D341Med (cell line): ENCODE results near the gene MTMR4.
A peak's percentile ranks its signal among the peaks of the same experiment; 100 is the strongest.
"Not testable (repeated sequence)": the region's sequence is repeated elsewhere in the genome, so short reads cannot be mapped to it uniquely, and the experiment has no call there.

Source experiments
- DNase-seq: peaks from one replicate; pipeline ENCODE4 v3.0.0; 2012; ENCODE audit warnings: low spot score

Gene MTMR4

DNA sequence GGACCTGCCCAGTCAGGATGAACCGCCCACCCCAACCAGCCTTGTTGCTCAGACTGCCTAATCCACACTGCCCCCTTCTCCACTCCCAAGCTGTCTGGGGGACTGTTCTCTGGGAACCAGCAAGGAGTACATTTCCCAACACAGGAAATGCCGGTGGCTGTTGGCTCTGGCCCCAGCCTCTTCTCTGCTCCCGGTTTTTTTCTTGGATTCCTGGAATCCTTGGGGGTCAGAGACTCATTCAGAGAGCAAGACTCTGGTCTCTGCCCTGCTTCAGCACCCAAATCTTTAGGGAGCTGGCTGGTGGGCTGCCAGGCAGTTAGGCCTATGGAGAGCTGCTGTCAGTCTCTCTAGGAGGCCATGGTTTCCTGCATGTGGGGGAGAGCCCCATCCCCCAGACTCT, 10.8 kb upstream of the MTMR4 start:
- DNase-seq, result no peak

DNA sequence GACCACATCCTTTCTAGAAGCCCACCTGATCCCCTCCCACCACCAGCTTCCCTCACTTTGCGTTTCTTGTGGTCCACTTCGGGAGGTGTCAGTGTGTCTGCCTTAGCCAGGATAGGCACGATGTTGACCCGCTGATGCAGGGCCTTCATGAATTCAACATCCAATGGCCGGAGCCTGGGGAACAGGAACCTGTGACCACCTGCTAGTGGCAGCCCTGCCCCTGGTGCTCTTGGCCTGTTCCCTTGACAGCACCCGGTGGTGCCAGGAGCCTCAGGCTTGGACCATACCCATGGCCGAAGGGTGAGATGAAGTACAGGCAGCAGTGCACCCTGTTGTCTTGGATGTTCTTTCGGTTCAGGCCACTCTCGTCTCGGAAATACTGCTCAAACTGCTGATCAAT, 7.2 kb upstream of the MTMR4 start:
- DNase-seq, result no peak

DNA sequence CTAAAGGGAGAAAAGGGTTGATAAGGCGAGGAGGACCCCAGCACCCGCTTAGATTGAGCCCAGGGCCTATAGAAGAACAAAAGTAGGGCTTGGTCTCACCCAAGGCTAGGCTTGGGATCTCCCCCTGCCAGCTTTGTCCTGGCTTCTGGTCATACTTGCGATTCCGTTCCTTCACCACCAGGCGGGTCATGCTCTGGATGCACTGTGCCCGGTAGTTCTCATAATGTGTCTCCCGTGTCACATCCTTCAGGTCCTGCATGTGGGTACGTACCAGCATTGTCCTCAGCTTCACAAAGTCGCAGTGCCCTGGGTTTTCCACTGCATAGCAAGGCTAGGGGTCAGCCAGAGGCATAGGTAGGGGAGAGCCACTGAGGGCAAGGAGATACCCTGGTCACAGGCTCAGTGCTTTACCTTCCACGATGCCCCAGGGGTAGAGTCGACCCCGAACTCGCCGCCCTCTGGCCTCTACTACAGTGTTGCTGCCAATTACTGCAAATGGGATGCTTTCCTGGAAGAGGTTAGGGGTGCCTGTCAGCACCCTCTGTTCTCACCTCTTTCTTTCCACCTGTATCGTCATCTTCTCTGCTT, 6.5 kb upstream of the MTMR4 start:
- DNase-seq, result peak; percentile 66

DNA sequence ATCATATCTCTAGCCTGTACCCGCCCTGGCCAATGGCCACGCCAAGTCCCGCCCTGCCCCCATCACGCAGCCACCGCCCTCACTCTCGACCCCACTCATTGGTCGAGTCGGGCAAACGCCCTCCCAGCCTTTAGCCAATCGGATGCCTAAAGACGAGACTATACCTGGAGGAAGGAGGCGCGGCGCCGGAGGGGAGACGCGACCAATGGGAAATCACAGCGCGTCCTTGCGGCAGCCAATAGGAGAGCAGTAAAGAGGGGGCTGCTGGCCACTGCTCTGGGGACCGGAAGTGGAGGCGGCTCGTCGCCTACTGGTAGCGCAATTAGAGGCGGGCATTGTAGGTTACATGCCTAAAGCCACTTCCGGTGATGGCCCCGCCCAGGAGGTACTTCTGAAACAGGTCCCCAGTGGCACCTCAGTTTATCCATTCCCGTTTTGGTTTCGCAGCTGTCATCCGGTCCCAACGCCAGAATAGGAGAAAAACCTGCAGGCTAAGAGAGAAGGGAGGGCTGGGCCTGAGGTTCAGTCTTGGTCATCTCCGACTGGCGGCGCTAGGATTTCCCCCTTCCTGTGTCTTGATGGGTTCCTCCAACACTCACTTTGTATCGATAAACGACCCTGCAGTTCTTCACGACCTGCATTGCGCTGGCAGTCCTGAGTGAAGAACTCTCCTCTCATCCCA, 3.6 kb upstream of the MTMR4 start:
- DNase-seq, result peak; percentile 99

DNA sequence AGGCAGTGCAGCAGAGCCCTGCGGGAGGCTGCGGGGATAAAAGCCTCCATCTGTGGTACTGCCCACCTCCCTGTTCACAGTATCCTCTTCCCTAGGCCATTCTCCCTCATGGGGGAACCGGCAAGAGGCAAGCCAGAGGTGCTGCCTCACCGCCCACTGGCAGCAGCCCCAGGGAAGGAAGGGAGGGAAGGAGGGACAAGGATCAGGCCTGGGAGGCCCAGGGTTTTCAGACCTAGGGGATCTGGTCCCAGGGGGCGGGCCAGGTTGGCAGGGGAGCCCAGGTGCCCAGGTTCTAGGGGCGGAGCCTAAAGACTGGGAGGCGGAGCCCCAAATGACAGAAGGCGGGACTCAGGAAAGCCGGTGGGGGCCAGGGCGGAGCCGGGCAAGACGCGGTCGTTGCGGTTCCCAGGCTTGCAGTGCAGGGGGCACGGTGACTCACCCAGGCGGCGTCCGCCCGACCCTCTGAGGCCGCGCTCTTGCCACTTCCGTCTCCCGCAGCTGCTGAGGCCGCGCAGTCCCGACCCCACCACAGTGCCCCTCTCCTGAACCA, 3.0 kb upstream of the MTMR4 start:
- DNase-seq, result no peak

DNA sequence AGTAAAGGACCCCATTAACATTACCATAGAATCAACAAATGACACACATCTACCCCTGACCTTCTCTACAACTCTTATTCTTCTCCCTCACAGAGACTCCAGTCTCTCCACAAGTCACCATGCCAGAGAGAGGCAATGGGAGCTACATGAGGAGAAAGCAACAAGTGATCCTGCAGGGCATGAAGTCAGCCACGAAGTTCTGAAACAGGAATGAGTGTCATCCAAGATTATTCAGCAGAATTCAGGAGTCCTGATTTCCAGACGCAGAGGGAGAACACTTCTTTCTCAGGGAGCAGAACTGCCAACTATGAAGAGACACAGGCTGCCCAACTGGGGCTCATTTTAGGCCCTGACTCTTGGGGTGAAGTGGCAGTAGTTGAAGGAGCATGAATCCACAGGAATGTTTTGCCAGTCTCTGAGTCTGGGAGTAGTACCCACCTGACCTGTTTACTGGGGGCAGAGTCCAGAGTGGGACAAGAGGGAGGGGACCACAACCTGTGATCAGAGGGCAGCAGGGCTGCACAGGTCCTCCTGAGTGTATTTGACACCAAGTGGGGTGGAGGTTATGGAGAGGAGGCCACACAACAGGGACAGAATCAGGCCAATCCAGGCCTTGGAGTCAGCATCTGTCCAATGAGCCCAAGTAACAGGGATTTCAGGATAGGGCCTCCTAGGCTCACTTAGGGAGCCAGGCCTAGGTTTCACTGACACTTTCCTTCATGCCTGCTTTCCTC, 2.4 kb upstream of the MTMR4 start:
- DNase-seq, result no peak

DNA sequence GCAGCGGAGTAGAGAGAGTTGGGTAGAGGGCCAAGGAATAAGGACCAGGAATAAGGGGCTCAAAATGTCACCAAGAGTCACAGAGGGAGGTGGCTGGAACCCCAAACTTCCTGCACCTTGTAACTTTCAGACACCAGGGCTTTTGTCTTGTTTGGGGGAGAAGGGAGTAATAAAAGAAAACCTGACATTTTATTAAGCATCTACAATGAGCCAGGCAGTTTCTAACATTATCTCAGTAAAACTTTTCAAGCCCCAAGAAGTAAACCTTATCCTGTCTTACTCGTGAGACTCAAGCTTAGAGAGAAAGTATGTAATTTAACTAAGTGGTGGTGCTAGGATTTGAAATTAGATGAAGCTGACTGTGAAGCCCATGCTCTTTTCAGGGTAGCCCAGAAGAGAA, 848 bp upstream of the MTMR4 start:
- DNase-seq, result no peak

DNA sequence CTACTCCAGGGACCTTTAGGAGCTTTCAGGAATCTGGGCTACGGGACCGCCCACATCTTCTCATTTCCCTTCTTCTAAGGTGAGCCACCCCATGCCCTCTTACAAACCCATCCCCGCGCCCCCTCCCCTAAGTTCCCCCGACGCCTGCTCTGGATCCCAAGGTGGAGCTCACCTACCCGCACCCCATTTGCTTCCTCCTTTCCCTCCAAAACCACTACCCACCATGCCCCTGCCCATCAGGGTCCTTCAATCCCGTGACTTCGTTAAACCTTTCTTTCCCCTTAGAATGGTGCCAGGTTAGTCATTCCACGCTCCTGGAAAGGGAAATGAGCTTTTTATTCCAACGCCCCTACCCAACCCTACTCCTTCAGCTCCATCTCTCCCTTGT, 326 bp upstream of the MTMR4 start:
- DNase-seq, result no peak

DNA sequence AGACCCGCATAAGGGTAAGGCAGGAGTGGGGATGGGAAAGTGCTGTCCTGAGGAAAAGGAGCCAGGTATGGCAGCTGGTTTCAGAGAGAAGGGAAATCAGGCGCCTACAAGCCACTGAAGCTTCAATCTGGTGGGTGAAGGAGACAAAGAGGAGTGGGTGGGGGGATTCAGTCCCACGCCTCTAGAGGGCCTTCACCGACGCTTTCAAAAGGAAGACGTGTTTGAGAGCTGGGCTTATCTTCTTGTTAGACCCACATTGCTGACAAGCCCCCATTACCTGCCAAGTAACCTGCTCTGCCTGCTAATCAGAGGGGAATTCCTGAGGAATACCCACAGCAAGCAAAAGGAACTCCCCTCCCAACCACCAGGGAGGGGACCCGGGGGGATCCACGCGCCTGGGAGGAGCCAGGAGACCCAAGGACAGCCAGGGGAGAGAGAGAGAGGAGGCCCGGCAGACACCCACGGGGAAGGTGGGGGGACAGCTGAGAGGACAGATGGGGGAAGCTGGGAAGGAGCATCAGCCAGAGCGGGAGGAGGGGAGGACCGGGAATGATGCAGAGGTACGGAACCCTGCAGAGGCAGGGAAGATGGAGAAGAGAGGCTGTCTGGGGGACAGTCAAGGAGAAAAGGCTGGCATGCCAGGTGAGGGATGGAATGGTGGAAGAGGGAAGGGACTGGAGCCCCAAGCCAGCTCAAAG, 1.0 kb downstream of the MTMR4 start:
- DNase-seq, result peak; percentile 66

DNA sequence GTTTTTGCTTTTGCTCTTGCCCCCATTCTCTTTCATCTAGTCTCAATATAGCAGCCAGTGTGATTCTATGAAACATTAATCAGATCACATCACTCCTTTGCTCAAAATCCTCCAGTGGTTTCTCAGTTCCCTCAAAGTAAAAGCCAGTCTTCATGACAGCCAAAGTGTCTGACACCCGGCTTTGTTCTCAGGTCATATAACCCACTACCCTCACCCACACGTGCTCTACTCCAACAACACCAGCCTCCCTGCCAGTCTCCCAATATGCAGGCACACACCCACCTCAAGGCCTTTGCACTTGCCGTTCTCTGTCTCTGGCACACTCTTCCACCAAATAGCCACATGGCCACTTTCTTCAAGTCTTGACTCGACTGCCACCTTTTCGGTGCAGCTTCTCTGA, 4.4 kb downstream of the MTMR4 start:
- DNase-seq, result no peak

DNA sequence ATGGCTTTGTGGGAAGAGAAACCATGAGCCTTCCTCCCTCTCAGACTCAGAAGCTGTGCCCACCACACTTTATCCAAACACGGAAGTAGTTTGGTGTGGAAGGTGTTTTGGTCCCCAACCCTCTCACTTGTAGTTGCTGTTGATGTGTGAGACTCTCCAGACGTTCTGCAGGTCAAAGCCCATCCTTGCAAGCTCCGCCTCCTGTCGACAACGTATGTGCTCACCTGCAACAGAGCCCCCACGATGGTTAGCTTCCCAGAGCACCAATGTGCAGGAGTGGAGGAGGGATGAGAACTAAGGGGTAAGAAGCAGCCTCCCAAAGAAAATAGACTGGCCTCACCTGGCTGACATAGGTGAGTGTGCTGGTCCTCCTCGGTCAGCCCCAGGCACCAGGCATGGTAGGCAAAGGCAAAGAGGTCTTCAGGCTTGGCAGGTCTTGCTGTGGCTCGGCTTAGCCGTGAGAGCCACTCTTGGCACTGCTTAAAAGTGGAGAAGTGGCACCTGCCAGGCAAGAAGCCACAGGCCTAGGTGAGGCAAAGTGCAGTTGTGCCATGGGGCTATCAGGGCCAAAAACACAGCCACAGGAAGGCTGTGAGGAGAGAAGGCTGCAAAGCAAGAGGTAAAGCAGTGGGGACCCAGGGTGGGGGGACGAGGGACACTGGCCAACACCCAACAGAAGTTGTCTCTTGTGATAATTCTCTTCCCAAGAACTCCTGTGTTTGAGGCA, 5.9 kb downstream of the MTMR4 start:
- no peak for DNase-seq

DNA sequence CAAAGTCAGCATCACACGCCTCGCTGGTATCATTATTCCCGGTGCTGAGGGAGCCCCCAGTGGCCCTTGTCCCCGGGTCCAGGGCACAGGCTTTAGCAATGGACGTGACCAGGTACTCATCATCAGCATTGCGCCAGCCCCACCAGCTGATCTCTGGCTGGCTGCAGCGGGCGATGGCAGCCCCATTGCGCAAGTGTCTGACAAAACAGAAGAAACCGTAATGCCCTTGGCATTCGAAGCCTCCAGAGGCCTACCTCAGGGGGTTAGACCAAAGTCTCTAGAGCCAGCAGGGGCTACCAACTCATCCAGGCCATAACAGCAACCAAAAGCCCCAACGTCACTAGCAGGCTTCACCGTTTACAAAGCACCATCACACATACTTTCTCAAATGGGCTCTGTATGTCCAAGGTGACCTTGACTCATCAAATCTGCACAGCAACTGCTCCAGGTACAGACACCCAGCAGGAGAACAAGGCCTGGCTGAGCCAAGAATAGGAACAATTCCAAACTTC, 7.3 kb downstream of the MTMR4 start:
- no peak for DNase-seq

DNA sequence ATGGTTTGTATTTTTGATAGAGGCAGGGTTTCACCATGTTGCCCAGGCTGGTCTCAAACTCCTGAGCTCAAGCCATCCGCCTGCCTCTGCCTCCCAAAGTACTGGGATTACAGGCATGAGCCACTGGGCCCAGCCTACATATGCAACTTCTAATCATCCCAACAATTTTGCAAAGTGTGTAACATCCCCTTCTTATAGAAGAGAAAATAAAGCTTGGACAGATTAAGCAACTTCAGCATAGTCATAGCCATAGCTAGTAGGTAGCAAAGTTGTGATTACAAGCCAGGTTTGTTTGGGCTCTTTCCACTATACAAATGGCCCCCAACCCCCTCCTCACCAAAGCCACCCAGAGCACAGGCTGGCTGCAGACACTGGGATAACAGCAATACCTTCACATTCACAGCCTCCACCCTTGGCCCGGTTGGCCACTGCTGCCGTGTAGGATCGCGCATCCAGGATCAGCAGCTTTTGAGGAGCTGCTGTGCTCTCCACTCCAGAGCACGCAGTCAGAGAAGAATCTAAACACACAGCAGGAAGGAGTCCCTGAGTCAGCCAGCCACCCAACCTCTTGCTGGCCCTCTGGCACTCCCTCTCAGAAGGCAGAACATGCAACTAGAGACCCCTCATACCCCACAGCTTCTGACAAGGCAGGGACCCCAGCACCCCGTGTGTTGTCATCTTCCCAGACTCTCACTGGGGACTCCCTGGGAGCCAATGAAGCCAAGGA, 7.9 kb downstream of the MTMR4 start:
- DNase-seq, result no peak

DNA sequence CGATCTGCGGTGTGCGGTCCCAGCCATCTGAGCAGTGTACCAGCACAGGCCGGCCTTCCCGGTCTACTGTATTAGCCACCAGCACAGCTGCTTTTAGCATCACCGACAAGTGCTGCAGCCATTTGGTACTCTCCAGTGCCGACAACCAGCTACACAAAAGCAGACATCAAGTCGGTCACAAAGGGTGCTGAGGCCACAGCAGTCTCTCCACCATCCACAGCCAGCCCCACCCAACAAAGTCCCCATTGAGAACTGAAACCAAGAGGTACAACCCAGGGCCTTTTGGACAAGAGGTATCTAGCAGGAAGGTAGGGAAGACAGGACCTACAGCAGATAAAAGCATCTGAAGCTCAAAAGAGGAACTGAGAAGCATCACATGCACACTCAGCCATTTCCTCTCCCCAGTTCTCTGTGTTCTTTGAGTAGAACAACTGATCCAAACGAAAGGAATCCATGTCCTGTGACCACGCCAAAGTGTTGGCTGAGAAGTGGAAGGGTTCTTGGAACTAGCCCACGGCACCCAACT, 9.5 kb downstream of the MTMR4 start:
- DNase-seq, result no peak

DNA sequence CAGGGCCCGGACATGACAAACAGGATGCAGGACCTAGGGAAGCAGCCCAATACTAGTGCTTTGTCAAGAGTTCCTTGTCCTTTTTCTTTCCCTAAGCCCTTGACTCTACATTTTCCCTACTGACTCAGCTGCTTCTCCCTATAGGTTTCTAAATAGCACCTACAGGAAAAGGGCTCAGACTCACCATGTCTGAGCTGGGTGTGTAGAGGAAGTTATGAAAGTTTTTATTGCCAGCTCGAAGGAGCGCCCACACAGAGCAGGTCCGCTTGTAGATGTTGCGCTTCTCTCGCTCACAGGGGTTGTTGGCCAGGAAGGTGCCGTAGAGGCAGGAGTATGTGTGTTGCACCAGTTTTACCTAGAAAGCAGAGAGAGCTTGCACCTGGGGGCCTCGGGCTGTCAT, 10.6 kb downstream of the MTMR4 start:
- no peak for DNase-seq

DNA sequence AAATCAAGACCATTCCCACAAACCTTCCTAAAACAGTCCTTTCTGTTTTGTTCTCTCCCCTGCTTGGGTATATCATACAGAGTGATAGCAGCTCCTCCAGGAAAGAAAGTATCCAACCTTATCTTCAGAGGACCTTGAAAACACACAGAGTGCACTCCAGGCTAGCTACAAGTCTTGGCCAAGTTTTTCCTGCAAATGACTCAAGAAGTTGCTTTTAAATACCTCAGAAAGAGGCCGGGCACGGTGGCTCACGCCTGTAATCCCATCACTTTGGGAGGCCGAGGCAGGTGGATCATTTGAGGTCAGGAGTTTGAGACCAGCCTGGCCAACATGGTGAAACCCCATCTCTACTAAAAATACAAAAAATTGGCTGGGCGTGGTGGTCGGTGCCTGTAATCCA, 11.3 kb downstream of the MTMR4 start:
- DNase-seq, result not testable (repeated sequence)

DNA sequence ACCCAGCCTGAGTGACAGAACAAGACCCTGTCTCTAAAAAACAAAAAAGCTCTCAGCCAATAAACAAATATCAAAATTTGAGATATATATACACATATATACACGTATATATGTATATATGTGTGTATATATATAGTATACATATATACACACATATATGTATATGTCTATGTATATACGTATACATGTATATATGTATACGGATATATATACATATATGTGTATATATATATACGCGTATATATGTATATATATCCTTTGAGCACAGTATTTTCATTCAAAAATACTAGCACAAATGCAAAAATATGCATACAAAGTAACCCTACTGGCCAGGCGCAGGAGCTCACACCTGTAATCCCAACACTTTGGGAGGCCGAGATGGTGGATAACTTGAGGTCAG, 13.0 kb downstream of the MTMR4 start:
- no peak for DNase-seq

DNA sequence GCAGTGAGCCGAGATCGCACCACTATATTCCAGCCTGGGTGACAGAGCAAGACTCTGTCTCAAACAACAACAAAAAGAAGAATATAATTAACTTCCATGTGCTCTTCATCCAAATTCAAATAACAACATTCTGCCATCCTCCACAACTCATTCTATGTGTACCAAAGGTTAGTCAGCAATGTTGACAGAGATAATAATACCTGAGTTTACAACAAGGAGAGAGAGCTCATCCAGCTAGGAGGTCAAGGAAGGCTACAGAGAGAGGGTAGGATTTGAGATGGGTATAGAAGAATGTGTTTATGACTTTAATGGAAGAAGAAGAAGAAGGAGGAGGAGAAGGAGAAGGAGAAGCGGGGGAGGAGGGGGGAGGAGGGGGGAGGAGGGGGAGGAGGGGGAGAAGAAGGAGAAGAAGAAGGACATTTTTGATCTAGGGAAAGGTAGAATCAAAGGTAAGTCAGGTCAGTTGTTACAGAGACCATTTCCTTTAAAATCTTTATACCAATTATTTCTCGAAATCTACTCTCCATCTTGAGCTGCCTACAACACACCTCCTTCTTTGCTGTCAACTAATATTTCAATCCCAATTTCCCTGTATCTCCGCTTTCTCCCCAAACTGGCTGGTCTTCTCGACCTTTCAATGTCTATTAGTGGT, 16.1 kb downstream of the MTMR4 start:
- DNase-seq, result no peak

DNA sequence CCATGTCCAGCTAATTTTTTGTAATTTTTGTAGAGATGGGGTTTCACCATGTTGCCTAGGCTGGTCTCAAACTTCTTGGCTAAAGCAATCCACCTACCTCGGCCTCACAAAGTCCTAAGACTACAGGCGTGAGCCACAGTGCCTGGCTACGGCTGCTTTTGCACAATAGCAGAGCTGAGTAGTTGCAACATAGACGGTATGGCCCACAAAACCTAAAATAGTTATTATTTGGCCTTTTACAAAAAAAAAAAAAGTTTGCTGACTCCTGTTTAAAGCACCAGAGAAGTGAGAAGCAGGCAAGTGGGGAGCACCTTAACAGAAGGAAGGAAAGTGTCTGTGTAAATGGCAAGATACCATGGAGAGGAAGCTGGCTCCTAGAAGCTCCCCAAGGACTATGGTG, 20.9 kb downstream of the MTMR4 start:
- no peak for DNase-seq
